DLD1 (cell line): Measurements from ENCODE around the gene FZD1.

Experiments used
- in situ Hi-C: cut with HindIII; loops from 2 replicates; pipeline ENCODE4 v1.10.0; 2017; ENCODE audit warnings: low sequenced_read_pairs

Gene FZD1

DNA sequence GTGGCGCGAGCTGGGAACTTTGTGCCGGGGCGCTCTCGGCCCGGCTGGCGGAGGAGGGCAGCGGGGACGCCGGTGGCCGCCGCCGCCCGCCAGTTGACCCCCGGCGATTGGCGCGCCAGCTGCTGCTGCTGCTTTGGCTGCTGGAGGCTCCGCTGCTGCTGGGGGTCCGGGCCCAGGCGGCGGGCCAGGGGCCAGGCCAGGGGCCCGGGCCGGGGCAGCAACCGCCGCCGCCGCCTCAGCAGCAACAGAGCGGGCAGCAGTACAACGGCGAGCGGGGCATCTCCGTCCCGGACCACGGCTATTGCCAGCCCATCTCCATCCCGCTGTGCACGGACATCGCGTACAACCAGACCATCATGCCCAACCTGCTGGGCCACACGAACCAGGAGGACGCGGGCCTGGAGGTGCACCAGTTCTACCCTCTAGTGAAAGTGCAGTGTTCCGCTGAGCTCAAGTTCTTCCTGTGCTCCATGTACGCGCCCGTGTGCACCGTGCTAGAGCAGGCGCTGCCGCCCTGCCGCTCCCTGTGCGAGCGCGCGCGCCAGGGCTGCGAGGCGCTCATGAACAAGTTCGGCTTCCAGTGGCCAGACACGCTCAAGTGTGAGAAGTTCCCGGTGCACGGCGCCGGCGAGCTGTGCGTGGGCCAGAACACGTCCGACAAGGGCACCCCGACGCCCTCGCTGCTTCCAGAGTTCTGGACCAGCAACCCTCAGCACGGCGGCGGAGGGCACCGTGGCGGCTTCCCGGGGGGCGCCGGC is 870 bp downstream of the FZD1 start:
- in situ Hi-C loops, result no loop called here

DNA sequence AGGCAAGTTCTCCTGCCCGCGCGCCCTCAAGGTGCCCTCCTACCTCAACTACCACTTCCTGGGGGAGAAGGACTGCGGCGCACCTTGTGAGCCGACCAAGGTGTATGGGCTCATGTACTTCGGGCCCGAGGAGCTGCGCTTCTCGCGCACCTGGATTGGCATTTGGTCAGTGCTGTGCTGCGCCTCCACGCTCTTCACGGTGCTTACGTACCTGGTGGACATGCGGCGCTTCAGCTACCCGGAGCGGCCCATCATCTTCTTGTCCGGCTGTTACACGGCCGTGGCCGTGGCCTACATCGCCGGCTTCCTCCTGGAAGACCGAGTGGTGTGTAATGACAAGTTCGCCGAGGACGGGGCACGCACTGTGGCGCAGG is 1.4 kb downstream of the FZD1 start:
- in situ Hi-C loops, result no loop called here

DNA sequence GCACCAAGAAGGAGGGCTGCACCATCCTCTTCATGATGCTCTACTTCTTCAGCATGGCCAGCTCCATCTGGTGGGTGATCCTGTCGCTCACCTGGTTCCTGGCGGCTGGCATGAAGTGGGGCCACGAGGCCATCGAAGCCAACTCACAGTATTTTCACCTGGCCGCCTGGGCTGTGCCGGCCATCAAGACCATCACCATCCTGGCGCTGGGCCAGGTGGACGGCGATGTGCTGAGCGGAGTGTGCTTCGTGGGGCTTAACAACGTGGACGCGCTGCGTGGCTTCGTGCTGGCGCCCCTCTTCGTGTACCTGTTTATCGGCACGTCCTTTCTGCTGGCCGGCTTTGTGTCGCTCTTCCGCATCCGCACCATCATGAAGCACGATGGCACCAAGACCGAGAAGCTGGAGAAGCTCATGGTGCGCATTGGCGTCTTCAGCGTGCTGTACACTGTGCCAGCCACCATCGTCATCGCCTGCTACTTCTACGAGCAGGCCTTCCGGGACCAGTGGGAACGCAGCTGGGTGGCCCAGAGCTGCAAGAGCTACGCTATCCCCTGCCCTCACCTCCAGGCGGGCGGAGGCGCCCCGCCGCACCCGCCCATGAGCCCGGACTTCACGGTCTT is 1.9 kb downstream of the FZD1 start:
- in situ Hi-C loops, result no loop called here

DNA sequence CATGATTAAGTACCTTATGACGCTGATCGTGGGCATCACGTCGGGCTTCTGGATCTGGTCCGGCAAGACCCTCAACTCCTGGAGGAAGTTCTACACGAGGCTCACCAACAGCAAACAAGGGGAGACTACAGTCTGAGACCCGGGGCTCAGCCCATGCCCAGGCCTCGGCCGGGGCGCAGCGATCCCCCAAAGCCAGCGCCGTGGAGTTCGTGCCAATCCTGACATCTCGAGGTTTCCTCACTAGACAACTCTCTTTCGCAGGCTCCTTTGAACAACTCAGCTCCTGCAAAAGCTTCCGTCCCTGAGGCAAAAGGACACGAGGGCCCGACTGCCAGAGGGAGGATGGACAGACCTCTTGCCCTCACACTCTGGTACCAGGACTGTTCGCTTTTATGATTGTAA is 2.5 kb downstream of the FZD1 start:
- in situ Hi-C loops, result no loop called here

DNA sequence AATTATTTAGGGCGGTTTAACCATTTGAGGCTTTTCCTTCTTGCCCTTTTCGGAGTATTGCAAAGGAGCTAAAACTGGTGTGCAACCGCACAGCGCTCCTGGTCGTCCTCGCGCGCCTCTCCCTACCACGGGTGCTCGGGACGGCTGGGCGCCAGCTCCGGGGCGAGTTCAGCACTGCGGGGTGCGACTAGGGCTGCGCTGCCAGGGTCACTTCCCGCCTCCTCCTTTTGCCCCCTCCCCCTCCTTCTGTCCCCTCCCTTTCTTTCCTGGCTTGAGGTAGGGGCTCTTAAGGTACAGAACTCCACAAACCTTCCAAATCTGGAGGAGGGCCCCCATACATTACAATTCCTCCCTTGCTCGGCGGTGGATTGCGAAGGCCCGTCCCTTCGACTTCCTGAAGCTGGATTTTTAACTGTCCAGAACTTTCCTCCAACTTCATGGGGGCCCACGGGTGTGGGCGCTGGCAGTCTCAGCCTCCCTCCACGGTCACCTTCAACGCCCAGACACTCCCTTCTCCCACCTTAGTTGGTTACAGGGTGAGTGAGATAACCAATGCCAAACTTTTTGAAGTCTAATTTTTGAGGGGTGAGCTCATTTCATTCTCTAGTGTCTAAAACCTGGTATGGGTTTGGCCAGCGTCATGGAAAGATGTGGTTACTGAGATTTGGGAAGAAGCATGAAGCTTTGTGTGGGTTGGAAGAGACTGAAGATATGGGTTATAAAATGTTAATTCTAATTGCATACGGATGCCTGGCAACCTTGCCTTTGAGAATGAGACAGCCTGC is 3.1 kb downstream of the FZD1 start:
- in situ Hi-C loops, result no loop called here

DNA sequence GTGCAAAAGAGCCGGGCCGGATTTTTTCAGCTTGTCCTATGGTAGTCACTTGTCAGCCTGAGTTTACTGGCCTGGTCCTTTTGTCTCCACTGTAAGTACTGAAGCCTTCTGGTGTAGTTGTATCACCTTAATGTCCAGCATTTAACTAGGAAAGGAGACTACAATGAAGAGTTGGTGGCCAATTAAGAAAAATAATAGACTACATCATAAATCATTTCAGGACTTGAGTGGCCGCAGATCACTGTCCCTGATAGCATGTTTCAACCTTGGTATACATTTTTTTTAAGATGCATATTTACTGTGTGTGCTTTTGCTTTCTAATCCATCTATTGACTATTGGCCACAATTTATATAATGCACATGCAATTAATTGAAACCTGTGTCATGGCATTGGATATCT is 6.1 kb downstream of the FZD1 start:
- in situ Hi-C loops, result no loop called here

DNA sequence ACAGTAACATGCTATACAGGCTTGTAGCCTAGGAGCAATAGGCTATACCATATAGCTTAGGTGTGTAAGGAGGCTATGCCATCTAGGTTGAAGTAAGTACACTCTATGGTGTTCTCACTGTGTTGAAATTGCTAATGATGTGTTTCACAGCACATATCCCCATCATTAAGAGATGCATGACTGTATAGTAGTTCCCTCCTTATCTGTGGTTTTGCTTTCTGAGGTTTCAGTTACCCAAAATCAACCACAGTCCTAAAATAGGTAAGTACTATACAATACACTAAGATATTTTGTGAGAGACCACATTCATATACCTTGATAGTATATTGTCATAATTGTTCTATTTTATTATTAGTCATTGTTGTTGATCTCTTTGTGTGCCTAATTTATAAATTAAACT is 12.7 kb downstream of the FZD1 start:
- in situ Hi-C loops, result no loop called here

DNA sequence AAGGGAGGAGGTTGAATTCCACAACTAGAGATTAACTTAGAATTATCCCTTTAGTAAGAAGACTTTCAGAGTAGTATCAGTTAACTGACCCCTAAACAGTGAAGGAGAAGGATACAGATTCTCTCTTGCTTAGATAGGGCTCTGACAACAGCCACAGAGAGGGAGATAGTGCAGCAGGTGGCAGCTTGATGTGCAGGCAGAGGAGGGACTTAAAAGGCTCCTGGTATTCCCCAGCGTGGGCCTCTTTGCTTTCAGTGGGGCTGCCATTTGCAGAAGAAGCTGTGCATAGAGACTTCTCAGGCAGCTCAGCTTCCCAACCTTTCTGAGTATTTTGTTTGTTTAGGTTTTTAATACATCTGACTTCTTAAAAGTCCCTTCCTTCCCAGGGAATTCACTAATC is 16.0 kb downstream of the FZD1 start:
- in situ Hi-C loops, result no loop called here

DNA sequence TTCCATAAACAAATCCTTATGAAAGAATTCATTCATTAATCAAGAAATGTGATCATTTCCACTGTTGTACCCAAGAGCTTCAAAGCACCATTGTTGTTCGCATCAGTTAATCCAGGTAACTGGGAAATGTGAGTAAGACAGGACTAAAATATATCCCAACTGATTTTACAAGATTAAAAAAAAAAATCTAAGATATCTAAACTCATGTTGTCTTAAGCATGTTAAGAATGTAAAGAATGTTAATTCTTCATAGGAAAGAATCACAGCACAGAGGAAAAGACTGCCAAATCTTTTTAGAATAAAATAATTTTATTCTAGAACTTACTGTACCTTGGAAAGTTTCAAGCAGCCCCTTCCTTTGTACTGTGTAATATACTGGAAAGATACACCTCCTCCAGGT is 16.4 kb downstream of the FZD1 start:
- in situ Hi-C loops, result no loop called here

DNA sequence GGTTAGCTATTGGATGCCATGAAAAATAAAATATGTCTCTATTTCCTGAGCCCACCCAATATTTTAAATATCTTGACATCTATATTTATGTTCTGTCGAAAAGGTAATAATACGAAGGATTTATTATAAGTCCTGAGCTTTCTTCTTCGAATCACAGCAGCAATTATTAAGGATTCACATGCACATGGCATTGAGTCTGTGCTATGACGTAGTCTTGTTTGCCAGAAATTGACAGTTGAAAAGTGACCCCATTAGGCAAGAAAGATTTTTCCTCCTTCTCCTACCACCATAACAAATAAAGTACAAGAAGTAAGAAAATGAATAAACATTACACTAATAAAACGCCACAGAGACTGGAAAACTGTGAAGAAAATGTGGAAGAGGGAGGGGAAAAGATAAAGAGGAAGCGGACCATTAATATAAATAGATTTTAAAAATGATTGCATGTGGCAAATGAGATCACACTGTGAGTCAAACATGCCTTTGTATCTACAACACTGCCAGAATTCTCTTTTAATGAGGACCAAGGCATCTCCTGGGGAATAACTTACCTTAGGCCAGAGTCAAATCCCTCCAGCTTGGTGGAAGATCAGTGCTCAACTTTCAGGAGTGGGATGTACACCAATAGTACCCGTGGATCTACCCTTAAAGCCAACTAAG is 21.6 kb downstream of the FZD1 start:
- in situ Hi-C loops, result no loop called here

DNA sequence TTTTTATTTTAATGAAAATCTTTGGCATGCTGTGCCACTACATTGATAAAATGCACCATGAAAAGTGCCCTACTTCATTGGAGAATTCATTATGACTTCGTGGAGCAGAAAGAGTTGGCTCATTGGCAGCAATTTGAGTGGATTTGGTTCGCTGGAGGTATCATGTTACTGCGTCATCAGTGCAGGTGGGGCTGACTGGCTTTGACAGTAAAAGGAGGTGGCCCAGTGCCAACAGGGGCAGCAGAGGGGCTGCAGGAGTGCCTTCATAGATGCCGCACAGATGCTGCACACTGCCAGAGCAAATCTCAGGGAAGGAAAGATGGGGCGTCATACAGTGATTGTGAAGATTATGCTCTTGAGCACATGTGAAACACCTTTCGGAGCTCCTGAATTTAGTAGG is 22.2 kb downstream of the FZD1 start:
- in situ Hi-C loops, result no loop called here

DNA sequence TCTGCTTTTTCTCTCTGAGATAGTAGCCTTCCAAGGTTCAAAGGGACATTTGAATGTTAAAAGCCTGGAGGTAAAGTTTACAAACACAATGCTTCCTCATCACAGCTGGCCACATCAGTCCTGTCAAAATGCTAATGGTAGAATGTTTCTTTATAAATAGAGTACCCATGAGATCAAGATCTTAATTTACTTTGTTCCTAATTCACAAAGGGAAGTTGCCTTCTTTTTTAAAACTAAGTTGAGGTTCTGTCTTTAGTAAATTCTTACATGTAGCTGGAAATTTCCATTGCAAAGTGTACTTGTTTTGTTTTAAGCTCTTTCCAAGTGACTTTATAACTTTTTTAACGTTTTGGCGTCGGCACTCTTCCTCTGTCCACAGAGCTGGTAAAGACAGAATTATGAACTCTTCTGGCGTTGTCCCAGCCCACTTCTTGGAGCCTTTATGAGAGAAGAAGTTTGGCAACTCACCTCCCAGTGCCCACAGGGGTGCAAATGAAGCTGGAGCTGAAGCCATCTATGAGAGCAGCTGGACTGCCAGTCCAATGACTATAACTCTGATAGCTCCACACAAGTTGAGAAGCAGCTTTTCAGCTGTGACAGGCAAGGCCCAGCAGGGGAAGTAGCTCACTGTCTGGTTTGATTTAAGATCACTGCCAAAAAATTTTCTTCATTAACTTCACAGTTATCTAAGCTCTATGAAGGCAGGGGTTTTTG is 23.3 kb downstream of the FZD1 start:
- in situ Hi-C loops, result no loop called here

DNA sequence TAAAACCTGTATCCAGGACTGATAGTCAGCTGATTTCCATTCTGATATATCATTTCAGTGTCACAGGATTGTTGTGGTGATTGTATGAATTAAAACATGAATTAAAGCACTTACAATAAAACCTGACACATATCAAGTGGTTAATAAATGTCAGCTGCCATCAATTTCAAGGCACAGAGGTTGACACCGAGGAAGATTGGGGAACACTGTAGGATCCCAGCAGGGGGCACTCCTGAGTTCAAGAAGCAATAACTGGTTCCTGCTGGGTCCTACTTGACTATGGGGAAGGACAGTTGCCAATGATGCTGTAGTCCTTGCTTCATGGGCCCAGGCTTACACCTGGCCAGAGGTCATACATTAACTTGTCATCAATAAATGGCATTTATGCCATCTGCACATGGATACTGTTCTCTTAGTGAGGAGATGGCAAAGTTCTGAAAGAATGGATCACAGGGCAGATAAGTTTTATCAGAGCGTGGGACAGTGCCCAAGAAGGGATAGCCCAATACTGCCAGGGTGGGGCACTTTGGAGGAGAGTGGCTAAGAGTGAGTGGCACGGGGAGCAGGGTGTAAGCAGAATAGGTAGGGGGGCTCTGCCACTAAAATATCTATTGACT is 24.1 kb downstream of the FZD1 start:
- in situ Hi-C loops, result no loop called here

DNA sequence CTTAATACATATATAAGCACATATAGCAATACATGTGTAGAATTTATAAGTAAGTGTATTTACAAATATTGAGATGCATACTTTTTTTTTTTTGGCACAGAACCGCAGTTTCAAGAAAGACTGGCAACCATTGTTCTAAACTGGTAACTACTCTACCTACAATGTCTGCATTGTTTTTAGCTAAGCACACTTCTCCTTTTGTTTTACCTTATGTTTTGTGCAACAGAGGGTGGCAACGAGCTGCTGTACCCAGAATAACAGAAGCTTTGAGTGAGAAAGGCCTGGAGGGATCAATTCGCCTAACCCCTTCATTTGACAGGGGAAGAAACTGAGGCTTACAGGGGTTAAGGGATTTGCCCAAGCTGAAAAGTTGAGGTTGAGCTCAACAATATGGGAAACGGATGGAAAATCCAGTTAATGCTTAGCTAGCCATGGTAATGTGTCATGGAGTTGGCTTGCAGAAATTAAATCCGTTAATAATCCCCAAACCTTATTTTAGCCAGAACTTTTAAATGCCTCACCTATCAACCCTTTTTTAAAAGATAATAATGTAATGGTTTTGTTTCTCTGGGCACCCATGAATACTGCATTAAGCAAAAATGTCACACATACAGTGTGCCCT is 25.5 kb downstream of the FZD1 start:
- in situ Hi-C loops, result no loop called here

DNA sequence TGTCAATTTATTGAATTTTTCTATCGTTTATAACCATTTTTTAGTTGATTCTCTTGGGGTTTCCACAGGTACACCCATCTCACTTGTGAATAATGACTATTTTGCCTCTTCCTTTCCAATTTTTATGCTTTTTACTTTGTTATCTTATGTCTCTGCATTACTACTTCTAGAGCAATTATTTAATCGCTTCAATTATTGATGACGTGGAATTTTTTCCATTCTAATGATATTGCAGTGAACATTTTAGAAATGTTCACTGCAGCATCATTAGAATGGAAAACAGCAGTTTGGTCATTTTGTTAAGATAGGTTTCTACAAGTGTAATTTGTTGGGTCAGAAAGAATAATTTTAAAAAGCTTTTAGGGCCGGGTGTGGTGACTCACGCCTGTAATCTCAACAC is 27.1 kb downstream of the FZD1 start:
- in situ Hi-C loops, result no loop called here

DNA sequence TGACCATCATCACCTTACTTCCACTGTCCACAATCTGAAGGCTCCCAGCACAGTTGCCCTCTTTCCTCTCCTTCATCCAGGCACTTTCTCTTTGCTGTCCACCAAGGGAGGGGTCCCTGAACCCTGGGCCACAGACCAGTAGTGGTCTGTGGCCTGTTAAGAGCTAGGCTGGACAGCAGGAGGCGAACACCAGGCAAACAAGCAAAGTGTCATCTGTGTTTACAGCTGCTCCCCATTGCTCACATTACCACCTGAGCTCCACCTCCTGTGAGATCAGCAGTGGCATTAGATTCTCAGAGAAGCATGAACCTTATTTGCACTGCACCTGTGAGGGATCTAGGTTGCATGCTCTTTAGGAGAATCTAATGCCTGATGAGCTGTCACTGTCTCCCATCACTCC is 27.7 kb downstream of the FZD1 start:
- in situ Hi-C loops, result no loop called here

DNA sequence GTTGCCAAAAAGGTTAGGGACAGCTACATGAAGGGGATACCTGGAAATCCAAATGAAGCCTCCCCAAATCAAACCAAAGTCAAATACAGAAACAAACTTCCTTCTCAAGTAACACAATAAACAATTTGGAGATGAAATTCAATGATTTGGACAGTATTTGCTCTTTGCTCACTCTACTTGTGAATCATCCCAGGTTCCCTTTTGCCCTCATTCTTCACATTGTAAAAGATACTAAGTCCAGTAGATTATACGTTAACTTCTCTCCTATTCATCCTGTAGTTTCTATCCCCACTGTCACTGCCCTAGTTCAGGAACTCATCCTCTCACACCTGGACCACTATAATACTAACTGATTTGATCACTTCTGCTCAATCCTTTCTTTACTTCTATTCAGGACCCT is 28.3 kb downstream of the FZD1 start:
- in situ Hi-C loops, result no loop called here

DNA sequence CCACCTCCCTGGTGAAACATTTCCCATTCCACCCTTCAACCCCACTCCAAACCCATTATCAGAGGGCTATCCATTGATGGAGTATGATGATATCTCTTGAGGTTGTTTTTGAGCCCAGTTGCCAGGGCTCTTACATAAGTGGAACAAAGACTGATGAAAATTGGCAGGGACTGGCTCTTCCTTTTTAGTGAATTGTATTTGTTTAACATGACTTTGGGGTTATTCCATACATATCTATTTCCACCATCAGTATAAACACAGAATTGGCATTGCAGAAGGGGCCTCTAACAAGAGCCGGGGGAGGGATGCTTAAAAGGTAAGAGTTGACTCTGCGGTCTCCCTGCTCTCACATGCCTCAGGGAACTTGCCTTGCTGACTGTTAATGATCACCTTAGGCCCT is 28.9 kb downstream of the FZD1 start:
- in situ Hi-C loops, result no loop called here

DNA sequence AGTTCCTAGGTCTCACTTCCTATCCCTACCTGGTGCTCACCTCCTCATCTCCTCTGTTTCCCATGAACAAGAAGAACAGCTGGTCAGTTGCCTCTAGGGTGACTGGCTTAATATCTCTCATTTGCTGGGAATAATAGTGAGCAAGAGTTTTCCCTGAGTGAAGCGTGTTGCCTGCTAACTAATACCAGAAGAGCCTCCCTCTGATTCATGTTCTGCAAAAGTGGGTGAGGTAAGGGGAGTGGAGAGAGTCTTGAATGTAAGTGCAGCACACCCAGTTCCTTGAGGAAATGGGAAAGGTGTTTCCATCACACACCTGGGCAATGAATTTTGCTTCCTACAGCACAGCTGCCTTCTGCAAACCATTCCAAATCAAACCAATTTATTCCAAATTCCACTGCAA is 29.6 kb downstream of the FZD1 start:
- in situ Hi-C loops, result no loop called here

DNA sequence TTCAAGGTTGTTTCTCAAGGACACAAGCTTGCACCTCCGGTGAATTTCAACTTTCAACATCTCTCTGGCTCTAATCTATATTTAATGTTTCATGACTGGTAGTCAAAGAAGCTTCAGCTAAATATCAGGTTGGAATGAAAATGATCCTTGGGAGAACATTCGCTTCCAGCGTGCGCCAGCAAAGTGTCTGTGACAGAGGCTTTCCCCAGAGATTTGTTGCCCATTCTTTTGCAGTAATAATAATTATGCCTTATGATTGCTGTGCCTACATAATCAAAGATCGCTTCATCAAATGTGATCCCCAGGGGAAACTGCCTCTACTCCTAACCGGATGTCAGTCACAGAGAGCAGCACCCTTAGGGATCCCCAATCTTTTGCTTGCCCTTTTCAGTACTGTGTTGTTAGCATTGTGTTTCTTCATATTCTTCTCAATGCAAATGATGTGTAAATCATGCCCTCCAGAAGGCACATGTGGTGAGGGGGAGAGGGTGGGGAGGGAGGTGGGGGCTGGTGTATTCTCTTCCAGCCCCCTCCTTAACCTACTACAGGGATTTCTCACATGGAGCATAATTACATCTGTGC is 30.5 kb downstream of the FZD1 start:
- in situ Hi-C loops, result no loop called here
